Stimulated activated naive CD8-positive, alpha-beta T cell treated with anti-CD3 and anti-CD28 coated beads, Interleukin-15, Interleukin-2, amounts not matched to agents 100 U/mL and 50 U/mL, for 24 hours (primary cell): ENCODE measurements around the gene SMIM3.
"Not testable (repeated sequence)": the region's sequence is repeated elsewhere in the genome, so short reads cannot be mapped to it uniquely, and the experiment has no call there.

Experiments used
- ATAC-seq: fragments of 150-1000 bp; cut with Tn5 transposase; one replicate; pipeline ENCODE4 v1.10.0; 2021
- DNase-seq: peaks from one replicate; pipeline ENCODE4 v3.0.0; 2021

SMIM3 gene

GRCh38 chr5:150778517-150779396 is at the start of gene SMIM3:
Gene SMIM3, plus strand, starts transcription at chr5:150778757. Its CDS starts 16,684 bp downstream, at chr5:150795441.
- ATAC-seq: peak; percentile 44
- DNase-seq: peak; percentile 77

- no peak for ATAC-seq
- no peak for DNase-seq
Measured at GRCh38 chr5:150729859-150730258, 48.7 kb upstream of the SMIM3 start.

GRCh38 chr5:150731669-150732242 is 46.8 kb upstream of the SMIM3 start:
- DNase-seq: no peak
- ATAC-seq: no peak

GRCh38 chr5:150734579-150735384 is 43.8 kb upstream of the SMIM3 start:
- ATAC-seq: peak; percentile 46
- DNase-seq: peak; percentile 10

- DNase-seq (no peak), ATAC-seq (no peak)
Measured at GRCh38 chr5:150738862-150739261, 39.7 kb upstream of the SMIM3 start.

GRCh38 chr5:150740992-150741391 is 37.6 kb upstream of the SMIM3 start:
- DNase-seq: no peak
- ATAC-seq: no peak

- DNase-seq: not testable (repeated sequence)
- peak; percentile 40 for ATAC-seq
Measured at GRCh38 chr5:150742455-150743141, 36.0 kb upstream of the SMIM3 start.

- not testable (repeated sequence) for ATAC-seq, DNase-seq
Measured at GRCh38 chr5:150743142-150743488, 35.4 kb upstream of the SMIM3 start.

GRCh38 chr5:150750469-150750868 is 28.1 kb upstream of the SMIM3 start:
- no peak for DNase-seq
- ATAC-seq: no peak

- DNase-seq (no peak), ATAC-seq (no peak)
Measured at GRCh38 chr5:150751096-150751891, 27.3 kb upstream of the SMIM3 start.

- ATAC-seq: no peak
- no peak for DNase-seq
Measured at GRCh38 chr5:150753463-150753862, 25.1 kb upstream of the SMIM3 start.

- DNase-seq (no peak), ATAC-seq (no peak)
Measured at GRCh38 chr5:150753863-150754262, 24.7 kb upstream of the SMIM3 start.

- DNase-seq: no peak
- ATAC-seq: no peak
Measured at GRCh38 chr5:150757087-150757649, 21.4 kb upstream of the SMIM3 start.

GRCh38 chr5:150758203-150758530 is 20.4 kb upstream of the SMIM3 start:
- no peak for ATAC-seq

GRCh38 chr5:150758531-150759333 is 19.8 kb upstream of the SMIM3 start, which contains the start of gene DCTN4:
Gene DCTN4, minus strand, starts transcription at chr5:150759017. Its CDS starts 24 bp downstream, at chr5:150758993.
- ATAC-seq (peak; percentile 98), DNase-seq (peak; percentile 94)

More at GRCh38 chr5:150758203-150758530, 20.4 kb upstream of the SMIM3 start:
- no peak for DNase-seq

GRCh38 chr5:150759334-150759583 is 19.3 kb upstream of the SMIM3 start:
- no peak for ATAC-seq

GRCh38 chr5:150762211-150762610 is 16.3 kb upstream of the SMIM3 start:
- no peak for ATAC-seq
- DNase-seq: no peak

More at GRCh38 chr5:150759334-150759583, 19.3 kb upstream of the SMIM3 start:
- DNase-seq: no peak

GRCh38 chr5:150763023-150763769 is 15.4 kb upstream of the SMIM3 start:
- ATAC-seq: no peak
- no peak for DNase-seq

- ATAC-seq (no peak), DNase-seq (no peak)
Measured at GRCh38 chr5:150764530-150764929, 14.0 kb upstream of the SMIM3 start.
